ACHN (cell line): ENCODE data around the gene TPGS2.
"Not testable (repeated sequence)": the region's sequence is repeated elsewhere in the genome, so short reads cannot be mapped to it uniquely, and the experiment has no call there.

ENCODE experiments used
- DNase-seq: peaks from one replicate; pipeline ENCODE4 v3.0.0-alpha.2; 2015
- in situ Hi-C: cut with HindIII; loops from 2 replicates; pipeline ENCODE4 v1.10.0; 2017; ENCODE audit warnings: low sequenced_read_pairs, low pct_ligation_motif_present, low pct_unique_long_range_greater_than_20kb

Gene TPGS2

DNA sequence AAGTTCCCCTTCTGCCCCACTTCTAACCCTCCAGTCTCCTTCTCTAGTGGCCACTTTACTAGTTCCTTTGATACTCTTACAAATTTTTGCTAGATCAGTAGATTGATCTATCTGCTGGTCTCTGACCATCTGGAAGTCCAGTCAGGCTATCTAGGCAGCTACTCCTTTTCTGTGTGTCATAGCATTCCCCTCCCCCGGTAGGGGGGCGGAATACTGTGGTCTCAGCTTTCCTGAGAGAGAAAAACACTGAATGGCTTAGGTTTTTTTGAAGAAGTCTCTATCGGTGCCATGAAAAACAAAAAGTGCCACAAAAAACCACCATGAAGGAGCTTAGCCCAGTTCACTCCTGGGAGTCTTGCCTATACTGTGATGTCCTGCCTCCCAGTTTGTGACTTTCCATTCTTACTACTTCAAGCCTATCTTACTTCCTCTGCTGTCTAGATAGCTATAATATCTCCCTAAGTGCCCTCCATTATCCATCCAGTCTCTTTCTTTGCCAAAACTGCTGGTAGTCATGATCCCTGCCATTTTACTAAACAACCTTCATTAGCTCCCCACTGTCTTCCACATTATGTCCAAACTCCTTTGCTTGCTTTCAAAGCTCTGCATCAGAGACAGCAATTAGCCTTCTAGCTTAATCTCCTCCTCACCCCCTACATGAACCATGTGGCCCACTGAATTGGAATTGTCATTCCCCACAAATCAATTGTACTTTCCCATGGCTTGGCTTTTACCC is 29.9 kb downstream of the TPGS2 start:
- in situ Hi-C loops = no loop called here
- DNase-seq = no peak

DNA sequence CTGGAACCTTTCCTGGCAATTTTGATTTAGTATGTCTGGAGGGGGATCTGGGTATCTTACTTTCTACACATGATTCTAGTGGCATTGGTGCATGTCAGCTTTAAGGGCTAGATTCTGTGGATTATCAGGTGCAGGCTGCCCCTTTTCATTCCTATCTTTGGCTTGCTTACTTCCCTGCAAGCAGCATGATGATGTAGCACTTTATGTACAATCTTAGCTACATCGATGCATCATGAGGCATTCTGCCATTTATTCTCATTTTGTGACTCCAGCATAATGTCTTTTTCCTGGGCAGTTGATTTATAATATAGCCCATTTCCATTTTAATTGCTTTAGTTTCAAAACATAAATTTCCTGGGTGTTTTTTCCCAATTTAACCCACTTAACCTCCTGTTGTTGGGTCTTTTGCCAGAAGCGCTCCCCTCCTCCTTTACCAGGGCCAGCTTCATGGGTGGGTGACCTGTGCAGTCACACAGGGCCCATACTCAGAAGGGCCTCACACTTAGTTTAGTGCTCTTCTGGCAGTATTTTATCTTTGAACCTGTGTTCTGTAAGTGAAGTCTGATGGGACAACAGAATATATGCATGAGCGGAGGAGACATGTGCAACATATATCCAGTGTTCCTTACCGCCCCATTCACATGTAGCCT is 36.0 kb downstream of the TPGS2 start:
- in situ Hi-C loops = no loop called here
- DNase-seq = no peak

DNA sequence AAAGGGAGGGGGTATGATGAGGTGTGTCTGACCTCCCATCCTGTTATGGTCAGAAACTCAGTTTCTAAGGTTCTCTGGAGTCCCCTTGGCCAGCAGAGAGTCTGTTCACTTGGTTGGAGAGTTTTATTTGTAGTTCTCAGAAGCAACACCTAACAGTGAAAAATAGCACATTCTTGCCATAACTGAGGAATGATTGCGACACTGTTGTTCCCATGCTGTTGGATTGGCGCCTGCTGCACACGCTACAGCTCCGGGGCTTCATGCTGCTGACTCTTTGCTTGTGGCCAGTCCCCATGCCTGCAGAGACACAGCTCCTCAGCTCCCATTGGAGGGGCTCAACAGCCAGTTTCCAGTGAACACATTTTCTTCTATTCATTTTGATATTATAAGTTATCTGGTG is 42.1 kb downstream of the TPGS2 start:
- peak; percentile 53 for DNase-seq

GRCh38 chr18:36783792-36784191 is 45.0 kb downstream of the TPGS2 start:
- in situ Hi-C loops = no loop called here

More for the DNA sequence above, 42.1 kb downstream of the TPGS2 start:
- in situ Hi-C loops = no loop called here

DNA sequence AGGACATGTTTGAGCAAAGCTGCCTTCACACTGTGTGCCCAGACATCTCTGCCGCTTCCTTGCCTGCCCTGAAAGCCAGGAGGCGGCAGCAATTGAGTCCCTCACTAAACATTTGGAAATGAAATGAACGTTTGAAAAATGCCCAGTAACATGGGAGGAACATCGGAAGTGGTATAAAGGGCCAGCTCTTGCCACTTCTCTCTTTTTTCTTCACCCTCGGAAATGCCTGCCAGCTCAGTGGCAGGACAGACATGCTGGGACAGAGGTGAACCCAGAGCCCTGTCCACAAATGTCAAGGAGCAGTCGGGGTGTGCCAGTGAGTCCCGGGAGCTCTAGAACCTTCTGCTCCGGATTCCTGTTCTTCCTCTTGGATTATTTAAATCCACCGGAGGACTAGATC is 46.1 kb downstream of the TPGS2 start:
- in situ Hi-C loops = no loop called here
- no peak for DNase-seq

More at GRCh38 chr18:36783792-36784191, 45.0 kb downstream of the TPGS2 start:
- DNase-seq = no peak

- in situ Hi-C loops = no loop called here
- DNase-seq = no peak
These were observed 48.1 kb downstream of the TPGS2 start for GRCh38 chr18:36780748-36781147.

- in situ Hi-C loops = no loop called here
- DNase-seq = no peak
These were observed 51.2 kb downstream of the TPGS2 start for GRCh38 chr18:36777566-36777965.

GRCh38 chr18:36776650-36777049 is 52.2 kb downstream of the TPGS2 start:
- no peak for DNase-seq
- in situ Hi-C loops = no loop called here

DNA sequence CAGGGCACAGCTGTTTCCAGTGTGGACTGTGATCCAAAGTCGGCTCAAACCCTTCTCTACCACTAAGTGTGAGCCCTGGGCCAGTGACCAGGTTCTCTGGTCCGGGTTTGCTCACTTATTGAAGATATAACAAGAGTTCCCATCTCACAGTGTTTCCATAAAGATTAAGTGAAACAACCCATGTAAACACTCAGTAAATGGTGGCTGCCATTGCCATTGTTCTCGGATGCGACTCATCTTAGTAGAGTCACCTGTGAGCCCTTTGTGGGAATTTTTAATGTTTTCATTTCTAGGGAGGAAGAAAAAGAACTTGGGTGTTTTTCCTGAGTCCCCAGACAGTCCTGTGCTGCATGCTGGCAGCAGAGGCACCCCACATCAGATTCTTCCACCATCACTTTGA is 53.4 kb downstream of the TPGS2 start:
- in situ Hi-C loops = no loop called here
- DNase-seq = no peak

DNA sequence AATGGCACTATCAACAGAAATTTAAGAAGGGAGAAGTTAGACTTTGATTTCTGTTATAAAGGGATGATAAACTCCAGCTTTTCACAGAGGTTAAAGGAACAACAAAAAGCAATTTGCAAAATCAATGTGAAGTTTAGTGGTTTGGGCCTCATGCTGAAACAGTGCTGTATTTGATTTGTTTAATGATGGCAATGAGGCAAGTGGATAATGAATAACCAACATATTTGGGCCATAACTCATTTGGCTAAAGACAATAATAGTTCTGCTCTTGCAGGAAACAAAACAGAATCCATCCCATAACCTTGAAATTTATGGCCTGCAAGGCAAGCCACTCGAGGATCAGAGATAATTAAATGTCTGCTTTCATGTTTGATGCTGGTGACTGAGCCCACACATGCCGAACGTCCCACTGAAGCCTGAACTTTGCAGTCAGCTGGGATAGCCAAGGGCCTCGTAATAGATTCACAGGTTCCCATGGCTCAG is 56.5 kb downstream of the TPGS2 start:
- no peak for DNase-seq
- in situ Hi-C loops = no loop called here

- in situ Hi-C loops = no loop called here
- no peak for DNase-seq
These were observed 57.6 kb downstream of the TPGS2 start for GRCh38 chr18:36771245-36771644.

- in situ Hi-C loops = no loop called here
- no peak for DNase-seq
These were observed 58.4 kb downstream of the TPGS2 start for GRCh38 chr18:36770315-36770946.

DNA sequence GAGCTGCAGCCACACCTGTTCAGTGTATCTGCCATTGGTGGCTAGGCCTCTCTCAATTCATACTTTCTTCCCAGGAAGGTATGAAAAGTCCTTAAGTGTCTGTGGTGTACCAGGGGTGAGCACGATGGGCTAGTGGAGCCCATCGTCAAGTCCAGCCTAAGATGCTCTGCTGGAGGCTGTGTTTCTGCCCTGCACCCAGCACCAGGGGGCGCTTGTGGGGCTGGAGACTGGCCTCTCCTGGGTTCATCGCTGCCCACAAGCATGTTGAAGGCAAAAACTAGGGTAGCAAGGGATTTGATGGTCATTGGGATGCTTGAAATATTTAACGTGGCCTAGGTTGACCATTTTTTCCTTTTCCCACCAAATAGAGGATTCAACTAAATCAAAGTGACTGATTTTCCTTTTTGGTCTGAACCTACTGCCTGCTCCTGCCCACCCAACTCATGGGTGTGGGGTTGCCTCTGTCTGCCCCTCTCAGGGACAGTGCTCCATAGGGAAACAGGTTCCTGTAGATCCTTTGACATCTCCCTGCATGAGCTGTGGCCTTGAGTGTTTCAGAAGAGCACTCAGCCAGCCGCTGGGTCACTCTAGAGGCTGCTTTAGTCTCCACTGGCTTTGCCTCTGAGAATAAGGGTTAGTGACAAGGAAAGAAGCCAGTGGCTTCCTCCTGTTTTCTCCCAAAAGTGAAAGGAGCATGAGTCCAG is 59.0 kb downstream of the TPGS2 start:
- in situ Hi-C loops = no loop called here
- peak; percentile 21 for DNase-seq

GRCh38 chr18:36769172-36769571 is 59.6 kb downstream of the TPGS2 start:
- DNase-seq = peak; percentile 52
- in situ Hi-C loops = no loop called here

- DNase-seq = no peak
- in situ Hi-C loops = no loop called here
These were observed 62.0 kb downstream of the TPGS2 start for GRCh38 chr18:36766836-36767235.

DNA sequence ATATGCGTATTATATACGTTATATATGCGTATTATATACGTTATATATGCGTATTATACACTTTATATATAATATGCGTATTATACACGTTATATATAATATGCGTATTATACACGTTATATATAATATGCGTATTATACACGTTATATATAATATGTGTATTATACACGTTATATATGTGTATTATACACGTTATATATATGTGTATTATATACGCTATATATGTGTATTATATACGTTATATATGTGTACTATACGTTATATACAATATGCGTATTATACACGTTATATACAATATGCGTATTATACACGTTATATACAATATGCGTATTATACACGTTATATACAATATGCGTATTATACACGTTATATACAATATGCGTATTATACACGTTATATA is 65.8 kb downstream of the TPGS2 start:
- in situ Hi-C loops, DNase-seq: not testable (repeated sequence)

DNA sequence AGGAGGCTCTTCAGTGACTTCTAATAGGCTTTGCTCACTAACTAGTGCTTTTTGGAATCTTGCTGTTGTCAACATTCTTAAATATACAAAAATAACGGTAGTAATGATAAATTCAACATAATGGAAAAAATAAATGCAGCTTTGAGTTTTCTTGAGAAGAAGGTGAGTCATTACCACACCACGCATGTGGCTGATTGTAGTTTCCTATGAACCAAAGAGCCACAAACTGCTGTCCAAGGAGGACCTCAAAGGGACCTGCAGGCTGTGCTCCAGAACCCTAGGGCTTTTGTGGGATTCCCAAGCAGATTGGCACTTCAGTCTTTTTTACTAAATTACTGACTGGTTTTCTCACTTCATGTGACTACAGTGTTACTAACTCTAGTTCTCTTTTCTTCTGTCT is 66.7 kb downstream of the TPGS2 start:
- DNase-seq = no peak
- in situ Hi-C loops = no loop called here

- in situ Hi-C loops = no loop called here
- DNase-seq = no peak
These were observed 67.6 kb downstream of the TPGS2 start for GRCh38 chr18:36761186-36761698.

GRCh38 chr18:36760598-36760997 is 68.2 kb downstream of the TPGS2 start:
- DNase-seq = no peak
- in situ Hi-C loops = no loop called here
